ENCODE data around the gene MGAT2.

Gene MGAT2

DNA sequence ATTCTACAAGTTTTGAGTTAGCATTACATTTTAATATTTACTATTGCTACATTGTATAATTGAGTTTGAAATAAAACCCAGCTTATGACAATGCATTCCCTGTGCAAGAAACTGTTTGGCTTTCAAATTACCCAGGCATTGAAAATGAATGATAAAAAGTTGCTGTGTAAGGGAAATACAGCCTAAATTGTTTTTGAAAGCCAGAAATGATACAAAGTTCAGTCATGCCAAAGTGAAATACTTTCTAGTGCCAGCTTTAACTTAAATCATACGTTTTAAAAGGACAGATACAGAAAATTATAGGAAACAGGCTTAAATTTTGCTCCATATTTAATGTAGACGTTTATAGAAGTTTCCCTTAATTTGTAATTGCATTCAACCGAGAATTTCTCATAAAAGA, 2.8 kb downstream of the MGAT2 start:
- Histone ChIP-seq H3K27ac (ENCODE audit: low read depth, low read length) (peak overlapping the region; percentile 39), H3K9me2 (replicated peaks; ENCODE audit: control insufficient read depth, low read length) (no peaks in the 10 kb centered on the region), H3K4me3 (ENCODE audit: low read length) (peak overlapping the region; percentile 94), H3K9me3 (ENCODE audit: control insufficient read depth, insufficient read depth, low read length) (no peaks in the 10 kb centered on the region), H3K4me1 (ENCODE audit: control insufficient read depth, low read length) (peaks cover 45% of the 10 kb centered on the region), H4K20me1 (ENCODE audit: control insufficient read depth, insufficient read depth, low read depth, low read length) (peaks cover 29% of the 10 kb centered on the region; the same call in 1 of the 2 replicates), H3K79me2 (ENCODE audit: control insufficient read depth, low read length) (peaks cover 99% of the 10 kb centered on the region), H3K27me3 (ENCODE audit: control insufficient read depth, low read length) (no peaks in the 10 kb centered on the region), H3F3A (ENCODE audit: control insufficient read depth, insufficient read depth) (peaks cover 31% of the 10 kb centered on the region), H3K36me3 (ENCODE audit: control insufficient read depth, low read length) (peaks cover 85% of the 10 kb centered on the region), H3K4me2 (ENCODE audit: low read length) (peak overlapping the region; percentile 85)
- TF ChIP-seq EZH2phosphoT487 (IDR thresholded peaks at IDR 0.05; ENCODE audit: borderline replicate concordance, low read length) (no peak), CTCF (IDR thresholded peaks at IDR 0.05; ENCODE audit: low read depth, low read length, poor library complexity, severe bottlenecking) (no peak)

DNA sequence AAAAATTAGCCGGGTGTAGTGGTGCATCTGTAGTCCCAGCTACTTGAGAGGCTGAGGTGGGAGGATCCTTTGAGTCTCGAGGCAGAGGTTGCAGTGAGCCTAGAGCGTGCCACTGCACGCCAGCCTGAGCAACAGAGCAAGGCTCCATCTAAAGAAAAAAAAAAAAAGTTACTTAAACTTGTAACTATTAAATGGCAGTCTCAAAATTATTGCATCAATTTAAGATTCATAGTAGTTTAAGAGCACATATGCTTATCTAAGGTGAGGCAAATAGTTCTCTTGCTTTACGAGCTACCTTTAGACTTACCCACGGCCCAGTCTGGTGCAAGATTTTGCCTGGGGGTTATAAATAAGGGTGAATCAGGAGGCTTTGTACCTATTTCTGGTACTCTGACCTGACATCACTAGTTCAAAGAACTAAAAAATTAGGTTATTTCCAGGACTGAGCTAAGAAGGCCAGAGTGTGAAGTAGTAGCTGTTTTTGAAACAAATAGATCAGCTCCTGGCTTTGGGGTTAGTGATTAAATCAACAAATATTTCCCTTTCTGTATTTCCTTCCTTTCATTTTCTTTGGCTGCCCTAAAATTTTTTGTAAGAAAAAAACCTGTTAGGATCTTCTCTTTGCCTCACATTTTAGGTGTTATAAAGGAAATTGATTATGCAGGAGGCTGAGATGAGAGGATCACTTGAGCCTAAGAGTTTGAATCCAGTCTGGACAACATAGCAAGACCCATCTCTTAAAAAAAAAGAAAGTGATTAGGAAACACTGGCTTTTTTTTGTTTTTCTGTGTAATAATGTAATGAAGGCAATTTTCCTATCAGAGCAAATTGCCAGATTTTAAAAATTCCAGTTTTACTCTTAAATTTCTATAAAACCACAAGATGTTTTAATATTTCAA, 3.6 kb downstream of the MGAT2 start:
- Histone ChIP-seq H3K4me3 (ENCODE audit: low read length) (peak overlapping the region; percentile 94), H3K27ac (ENCODE audit: low read depth, low read length) (peak overlapping the region; percentile 39)

GRCh38 chr14:49633640-49634546, 13.3 kb downstream of the MGAT2 start:
- Histone ChIP-seq H3K36me3 (ENCODE audit: control insufficient read depth, low read length) (peaks cover 67% of the 10 kb centered on the region), H3K79me2 (ENCODE audit: control insufficient read depth, low read length) (peaks cover 98% of the 10 kb centered on the region), H3K4me1 (ENCODE audit: control insufficient read depth, low read length) (peaks cover 38% of the 10 kb centered on the region), H3K9me2 (replicated peaks; ENCODE audit: control insufficient read depth, low read length) (no peaks in the 10 kb centered on the region), H4K20me1 (ENCODE audit: control insufficient read depth, insufficient read depth, low read depth, low read length) (peaks cover 13% of the 10 kb centered on the region; the same call in 1 of the 2 replicates), H3K4me3 (ENCODE audit: low read length) (peak overlapping the region; percentile 76), H3F3A (ENCODE audit: control insufficient read depth, insufficient read depth) (peaks cover 16% of the 10 kb centered on the region), H3K9me3 (ENCODE audit: control insufficient read depth, insufficient read depth, low read length) (no peaks in the 10 kb centered on the region), H3K27ac (ENCODE audit: low read depth, low read length) (peak overlapping the region; percentile 91), H3K4me2 (ENCODE audit: low read length) (peak overlapping the region; percentile 83), H3K27me3 (ENCODE audit: control insufficient read depth, low read length) (no peaks in the 10 kb centered on the region)
- TF ChIP-seq CTCF (IDR thresholded peaks at IDR 0.05; ENCODE audit: low read depth, low read length, poor library complexity, severe bottlenecking) (peak; percentile 80), EZH2phosphoT487 (IDR thresholded peaks at IDR 0.05; ENCODE audit: borderline replicate concordance, low read length) (no peak)

More for the DNA sequence above, 3.6 kb downstream of the MGAT2 start:
- Histone ChIP-seq H3F3A (ENCODE audit: control insufficient read depth, insufficient read depth) (peaks cover 37% of the 10 kb centered on the region), H3K4me1 (ENCODE audit: control insufficient read depth, low read length) (peaks cover 45% of the 10 kb centered on the region), H3K9me3 (ENCODE audit: control insufficient read depth, insufficient read depth, low read length) (no peaks in the 10 kb centered on the region), H3K9me2 (replicated peaks; ENCODE audit: control insufficient read depth, low read length) (no peaks in the 10 kb centered on the region), H3K27me3 (ENCODE audit: control insufficient read depth, low read length) (no peaks in the 10 kb centered on the region), H4K20me1 (ENCODE audit: control insufficient read depth, insufficient read depth, low read depth, low read length) (peaks cover 29% of the 10 kb centered on the region; the same call in 1 of the 2 replicates), H3K79me2 (ENCODE audit: control insufficient read depth, low read length) (peaks cover 99% of the 10 kb centered on the region), H3K4me2 (ENCODE audit: low read length) (peak overlapping the region; percentile 85), H3K36me3 (ENCODE audit: control insufficient read depth, low read length) (peaks cover 80% of the 10 kb centered on the region)
- TF ChIP-seq CTCF (IDR thresholded peaks at IDR 0.05; ENCODE audit: low read depth, low read length, poor library complexity, severe bottlenecking) (no peak), EZH2phosphoT487 (IDR thresholded peaks at IDR 0.05; ENCODE audit: borderline replicate concordance, low read length) (no peak)

Measured in DOHH2 (cell line).